Measurements from ENCODE around the gene HEXD.

DNA sequence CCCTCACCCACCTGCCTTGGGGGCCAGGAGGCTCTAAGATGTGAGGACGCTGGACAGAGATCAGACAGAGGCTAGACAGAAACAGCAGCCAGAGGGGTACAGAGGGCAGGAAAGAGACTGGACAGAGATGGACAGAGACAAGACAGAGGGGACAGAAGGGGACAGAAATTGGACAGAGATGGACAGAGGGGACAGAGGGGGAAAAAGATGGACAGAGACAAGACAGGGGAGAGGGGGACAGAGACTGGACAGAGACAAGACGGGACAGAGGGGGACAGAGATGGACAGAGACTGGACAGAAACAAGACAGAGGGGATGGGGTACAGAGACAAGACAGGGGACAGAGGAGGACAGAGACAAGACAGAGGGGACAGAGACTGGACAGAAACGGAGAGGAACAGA is 30.4 kb upstream of the HEXD start:
- TF ChIP-seq, protein P1, sequence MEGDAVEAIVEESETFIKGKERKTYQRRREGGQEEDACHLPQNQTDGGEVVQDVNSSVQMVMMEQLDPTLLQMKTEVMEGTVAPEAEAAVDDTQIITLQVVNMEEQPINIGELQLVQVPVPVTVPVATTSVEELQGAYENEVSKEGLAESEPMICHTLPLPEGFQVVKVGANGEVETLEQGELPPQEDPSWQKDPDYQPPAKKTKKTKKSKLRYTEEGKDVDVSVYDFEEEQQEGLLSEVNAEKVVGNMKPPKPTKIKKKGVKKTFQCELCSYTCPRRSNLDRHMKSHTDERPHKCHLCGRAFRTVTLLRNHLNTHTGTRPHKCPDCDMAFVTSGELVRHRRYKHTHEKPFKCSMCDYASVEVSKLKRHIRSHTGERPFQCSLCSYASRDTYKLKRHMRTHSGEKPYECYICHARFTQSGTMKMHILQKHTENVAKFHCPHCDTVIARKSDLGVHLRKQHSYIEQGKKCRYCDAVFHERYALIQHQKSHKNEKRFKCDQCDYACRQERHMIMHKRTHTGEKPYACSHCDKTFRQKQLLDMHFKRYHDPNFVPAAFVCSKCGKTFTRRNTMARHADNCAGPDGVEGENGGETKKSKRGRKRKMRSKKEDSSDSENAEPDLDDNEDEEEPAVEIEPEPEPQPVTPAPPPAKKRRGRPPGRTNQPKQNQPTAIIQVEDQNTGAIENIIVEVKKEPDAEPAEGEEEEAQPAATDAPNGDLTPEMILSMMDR (IDR thresholded peaks at IDR 0.05): no peak
- TF ChIP-seq POLR2A (IDR thresholded peaks at IDR 0.05) (no peak), EP300 (IDR thresholded peaks at IDR 0.05) (no peak)
